HEK293T (cell line): Measurements from ENCODE around the gene HMGB3.

Experiments used
- BHLHE40 ChIP-seq: fragments of 450-650 bp; IDR thresholded peaks from 2 replicates; pipeline ENCODE4 v1.6.1; 2016; ENCODE audit warnings: mild to moderate bottlenecking, moderate library complexity, borderline replicate concordance
- FOXA1 ChIP-seq: fragments of 450-650 bp; IDR thresholded peaks from 2 replicates; pipeline ENCODE4 v1.6.1; 2016; ENCODE audit warnings: mild to moderate bottlenecking
- FOXK2 ChIP-seq: fragments of 450-650 bp; IDR thresholded peaks from 2 replicates; pipeline ENCODE4 v1.6.1; 2016; ENCODE audit warnings: mild to moderate bottlenecking
- FOXM1 ChIP-seq: fragments of 450-650 bp; IDR thresholded peaks from 2 replicates; pipeline ENCODE4 v1.6.1; 2017; ENCODE audit warnings: mild to moderate bottlenecking, borderline replicate concordance
- HDGF ChIP-seq: fragments of 450-650 bp; IDR thresholded peaks from 2 replicates; pipeline ENCODE4 v1.6.1; 2017; ENCODE audit warnings: antibody characterized with exemption, borderline replicate concordance
- PKNOX1 ChIP-seq: fragments of 450-650 bp; IDR thresholded peaks from 2 replicates; pipeline ENCODE4 v1.6.1; 2016
- SP1 ChIP-seq: fragments of 450-650 bp; IDR thresholded peaks from 2 replicates; pipeline ENCODE4 v1.6.1; 2017
- TARDBP ChIP-seq: fragments of 450-650 bp; IDR thresholded peaks from 2 replicates; pipeline ENCODE4 v1.6.1; 2016
- ZNF384 ChIP-seq: fragments of 450-650 bp; IDR thresholded peaks from 2 replicates; pipeline ENCODE4 v1.6.1; 2016

GRCh38 chrX:151019856-151020255, 36.7 kb downstream of the HMGB3 start:
- TF ChIP-seq SP1 (no peak), BHLHE40 (no peak), HDGF (no peak), FOXK2 (no peak), PKNOX1 (no peak), FOXA1 (no peak), ZNF384 (no peak), FOXM1 (no peak), TARDBP (no peak)
